AG09319 (cell line): Measurements from ENCODE around the gene VAMP2.

Experiments
- DNase-seq: peaks from one replicate; pipeline ENCODE4 v3.0.0-alpha.2; 2010; ENCODE audit warnings: low read depth; ENCODE audit errors: extremely low read depth
- TF ChIP-seq, protein P1 (sequence below): IDR thresholded peaks from 2 replicates; pipeline ENCODE4 v1.5.1; 2011; ENCODE audit warnings: low read depth, mild to moderate bottlenecking, inconsistent platforms, low read length, moderate library complexity

VAMP2 gene

DNA sequence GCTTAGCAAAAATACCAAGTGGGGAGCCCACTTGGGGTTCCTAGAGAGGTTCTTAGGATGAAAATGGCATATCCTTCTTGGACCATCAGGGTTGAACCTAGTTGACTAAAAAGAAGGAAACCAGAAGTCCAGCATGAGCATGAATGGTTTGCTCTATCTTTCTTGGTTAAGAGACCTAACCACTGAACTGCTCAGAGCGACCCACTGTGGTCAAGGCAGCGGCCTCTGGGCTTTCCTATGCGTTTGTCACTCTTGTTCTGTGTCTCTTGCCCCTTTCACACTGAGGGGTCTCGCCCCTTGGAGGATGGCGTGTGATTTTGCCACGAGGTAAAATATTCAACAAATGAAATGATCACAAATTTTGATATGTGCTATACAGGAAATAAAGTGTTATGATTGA is 27.8 kb upstream of the VAMP2 start:
- no peak for DNase-seq
- TF ChIP-seq, protein P1, sequence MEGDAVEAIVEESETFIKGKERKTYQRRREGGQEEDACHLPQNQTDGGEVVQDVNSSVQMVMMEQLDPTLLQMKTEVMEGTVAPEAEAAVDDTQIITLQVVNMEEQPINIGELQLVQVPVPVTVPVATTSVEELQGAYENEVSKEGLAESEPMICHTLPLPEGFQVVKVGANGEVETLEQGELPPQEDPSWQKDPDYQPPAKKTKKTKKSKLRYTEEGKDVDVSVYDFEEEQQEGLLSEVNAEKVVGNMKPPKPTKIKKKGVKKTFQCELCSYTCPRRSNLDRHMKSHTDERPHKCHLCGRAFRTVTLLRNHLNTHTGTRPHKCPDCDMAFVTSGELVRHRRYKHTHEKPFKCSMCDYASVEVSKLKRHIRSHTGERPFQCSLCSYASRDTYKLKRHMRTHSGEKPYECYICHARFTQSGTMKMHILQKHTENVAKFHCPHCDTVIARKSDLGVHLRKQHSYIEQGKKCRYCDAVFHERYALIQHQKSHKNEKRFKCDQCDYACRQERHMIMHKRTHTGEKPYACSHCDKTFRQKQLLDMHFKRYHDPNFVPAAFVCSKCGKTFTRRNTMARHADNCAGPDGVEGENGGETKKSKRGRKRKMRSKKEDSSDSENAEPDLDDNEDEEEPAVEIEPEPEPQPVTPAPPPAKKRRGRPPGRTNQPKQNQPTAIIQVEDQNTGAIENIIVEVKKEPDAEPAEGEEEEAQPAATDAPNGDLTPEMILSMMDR, result no peak

GRCh38 chr17:8189711-8190477 is 27.1 kb upstream of the VAMP2 start, which contains the start of gene BORCS6:
Gene BORCS6 (minus strand): TSS chr17:8190180. CDS start chr17:8190140, 40 bp downstream.
- TF ChIP-seq, protein P1, result no peak; the same call in none of the 2 replicates
- DNase-seq, result peak; percentile 94

- TF ChIP-seq, protein P1, result no peak
- no peak for DNase-seq
These were observed 26.4 kb upstream of the VAMP2 start for GRCh38 chr17:8189041-8189710.

GRCh38 chr17:8188263-8188839 is 25.6 kb upstream of the VAMP2 start:
- no peak for DNase-seq
- TF ChIP-seq, protein P1, result no peak

GRCh38 chr17:8187517-8188262 is 24.9 kb upstream of the VAMP2 start:
- TF ChIP-seq, protein P1, result no peak
- peak; percentile 99 for DNase-seq

DNA sequence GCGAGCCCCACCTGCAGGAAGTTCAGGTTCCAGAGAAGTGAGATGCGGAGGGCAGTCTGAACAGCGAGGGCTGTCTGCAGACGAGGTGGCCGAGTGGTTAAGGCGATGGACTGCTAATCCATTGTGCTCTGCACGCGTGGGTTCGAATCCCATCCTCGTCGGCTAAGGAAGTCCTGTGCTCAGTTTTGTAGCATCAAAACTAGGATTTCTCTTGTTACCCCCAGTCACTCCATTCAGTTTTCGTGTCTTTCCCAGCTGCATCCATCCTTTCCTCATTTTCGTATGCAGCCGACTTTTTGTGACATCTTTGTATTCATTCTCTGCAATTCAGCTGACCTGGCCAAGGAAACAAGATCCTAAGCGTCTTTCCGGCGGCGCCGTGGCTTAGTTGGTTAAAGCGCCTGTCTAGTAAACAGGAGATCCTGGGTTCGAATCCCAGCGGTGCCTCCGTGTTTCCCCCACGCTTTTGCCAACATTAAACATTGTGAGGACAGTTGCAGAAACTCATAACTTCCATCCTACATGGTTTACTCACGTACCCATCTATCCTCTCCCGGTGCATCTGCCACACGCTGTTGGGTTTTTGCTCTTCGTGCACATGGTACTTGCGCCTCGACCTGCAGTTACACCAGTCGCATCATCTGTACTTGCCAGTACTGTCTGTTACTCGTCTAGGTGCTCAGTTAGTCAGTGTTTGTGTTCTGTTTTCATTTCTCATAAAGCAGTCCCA is 24.2 kb upstream of the VAMP2 start:
- TF ChIP-seq, protein P1, result peak; percentile 48
- peak; percentile 92 for DNase-seq
